Endothelial cell of umbilical vein (primary cell): Measurements from ENCODE around the gene RAB11FIP3. TPM values are rescaled to one million over a fixed set of nuclear protein-coding genes. Genes with fewer than 3 reads are reported as not detected.
"Not testable (repeated sequence)": the region's sequence is repeated elsewhere in the genome, so short reads cannot be mapped to it uniquely, and the experiment has no call there.

Experiments
- BruUV-seq: library from RNA; stranded (reverse); fragments of 400-500 nt; replicated peaks from 2 replicates; lab custom pipeline; 2021; lab: Mats Ljungman, UMichigan
- CTCF ChIA-PET: fragments of 300-600, 350-600 bp; sonication (Branson Sonifier 250); formaldehyde crosslinking; loops from one replicate; lab custom pipeline; 2021; ENCODE audit warnings: antibody characterized with exemption, inconsistent platforms; lab: Charles Lee
- POLR2A ChIA-PET: fragments of 300-600, 350-600 bp; sonication (Branson Sonifier 250); formaldehyde crosslinking; loops from one replicate; lab custom pipeline; 2021; ENCODE audit warnings: antibody characterized with exemption, inconsistent platforms; lab: Charles Lee
- DNase-seq: peaks from one replicate; pipeline ENCODE4 v3.0.0-alpha.2; 2011; ENCODE audit warnings: low read depth, low spot score
- FAIRE-seq: peaks from 2 replicates; lab custom pipeline; 2011; peaks lifted over from hg19 to GRCh38; lab: Jason Lieb, UNC
- H2AFZ ChIP-seq: 2 replicates; pipeline ENCODE4 v1.6.0; 2012; ENCODE audit warnings: low read depth, low read length, control low read depth, inconsistent platforms
- H3K27ac ChIP-seq: 2 replicates; pipeline ENCODE4 v1.5.1; 2011; ENCODE audit warnings: low read depth, mild to moderate bottlenecking, control low read depth, low read length, moderate library complexity; ENCODE audit not compliant: insufficient read depth
- H3K27me3 ChIP-seq, 2 experiments: 2 replicates each; pipeline versions ENCODE4 v1.6.0 to v1.6.1; 2011; ENCODE audit warnings: low read length in 2 of 2, mixed read lengths in 1 of 2; ENCODE audit not compliant: control insufficient read depth in 2 of 2, insufficient read depth in 2 of 2
- H3K36me3 ChIP-seq, 2 experiments: 2 replicates in 1 of 2; 3 replicates in 1 of 2; pipeline ENCODE4 v1.5.1; 2011; ENCODE audit warnings: low read length in 2 of 2, mild to moderate bottlenecking in 1 of 2, moderate library complexity in 1 of 2; ENCODE audit not compliant: control insufficient read depth in 2 of 2, insufficient read depth in 2 of 2; ENCODE audit errors: extremely low read depth in 1 of 2
- H3K4me1 ChIP-seq: 3 replicates; pipeline ENCODE4 v1.5.1; 2011; ENCODE audit warnings: mild to moderate bottlenecking, low read length; ENCODE audit not compliant: control insufficient read depth, insufficient read depth; ENCODE audit errors: extremely low read depth
- H3K4me2 ChIP-seq: 2 replicates; pipeline ENCODE4 v1.6.1; 2011; ENCODE audit warnings: low read length, control low read depth, mixed read lengths; ENCODE audit not compliant: insufficient read depth
- H3K4me3 ChIP-seq, 3 experiments: fragments of 200-600 bp in 1 of 3; sonication (generic), shearing (Covaris generic) in 1 of 3; replicated peaks in 1 of 3; 2 replicates each; pipeline ENCODE4 v1.5.1; 2011 to 2016; ENCODE audit warnings: control low read depth in 3 of 3, low read length in 3 of 3, mild to moderate bottlenecking in 2 of 3, inconsistent platforms in 1 of 3, low read depth in 1 of 3, moderate library complexity in 1 of 3; ENCODE audit not compliant: insufficient read depth in 1 of 3
- H3K79me2 ChIP-seq: 2 replicates; pipeline ENCODE4 v1.6.0; 2012; ENCODE audit warnings: low read length, inconsistent platforms; ENCODE audit not compliant: control insufficient read depth, insufficient read depth
- H3K9ac ChIP-seq: replicated peaks from 2 replicates; pipeline ENCODE3; 2011; ENCODE audit warnings: low read length, control low read depth; ENCODE audit not compliant: insufficient read depth; ENCODE audit errors: extremely low read depth
- H3K9me1 ChIP-seq: replicated peaks from 3 replicates; pipeline ENCODE4 v1.6.0; 2011; ENCODE audit warnings: mild to moderate bottlenecking, low read length; ENCODE audit not compliant: control insufficient read depth, insufficient read depth; ENCODE audit errors: extremely low read depth
- H3K9me3 ChIP-seq: replicated peaks from 2 replicates; pipeline ENCODE4 v1.5.1; 2012; ENCODE audit warnings: low read length, inconsistent platforms; ENCODE audit not compliant: control insufficient read depth, insufficient read depth
- H4K20me1 ChIP-seq: replicated peaks from 2 replicates; pipeline ENCODE3; 2011; ENCODE audit warnings: mild to moderate bottlenecking, low read length; ENCODE audit not compliant: control insufficient read depth, insufficient read depth; ENCODE audit errors: extremely low read depth
- FOS ChIP-seq: IDR thresholded peaks from 2 replicates; pipeline ENCODE4 v1.6.1; 2011; ENCODE audit warnings: mild to moderate bottlenecking, low read length, moderate library complexity, borderline replicate concordance; ENCODE audit not compliant: insufficient read depth
- GATA2 ChIP-seq: IDR thresholded peaks from 2 replicates; pipeline ENCODE4 v1.7.0; 2011; ENCODE audit warnings: low read depth, mild to moderate bottlenecking, moderate library complexity, mixed read lengths, low read length; ENCODE audit not compliant: insufficient read length, insufficient read depth
- MAX ChIP-seq: IDR thresholded peaks from 2 replicates; pipeline ENCODE4 v1.6.1; 2011; ENCODE audit not compliant: insufficient read depth, insufficient read length
- MYC ChIP-seq: IDR thresholded peaks from one replicate; pipeline ENCODE4 v1.6.1; 2011; ENCODE audit warnings: mild to moderate bottlenecking, low read depth, low read length
- POLR2A ChIP-seq: IDR thresholded peaks from 2 replicates; pipeline ENCODE4 v1.6.1; 2012; ENCODE audit warnings: low read depth, mild to moderate bottlenecking, control low read depth, low read length
- dilution Hi-C: fragments of 300-500 bp; cut with MboI; formaldehyde crosslinking; loops from one replicate; pipeline ENCODE4 v1.15.0; 2019; ENCODE audit warnings: low sequenced_read_pairs; ENCODE audit not compliant: extremely low pct_ligation_motif_present
- intact Hi-C: fragments of 100-400 bp; cut with micrococcal nuclease; formaldehyde crosslinking; loops from one replicate; pipeline ENCODE4 v1.10.0; 2022
- polyA plus RNA-seq, 4 experiments: library from polyadenylated mRNA; depleted of rRNA in 3 of 4; stranded (reverse) in 3 of 4; unstranded in 1 of 4; fragments of >200 nt; gene quantifications; 2 replicates each; pipeline versions ENCODE4 v1.2.1 to v1.2.3, GENCODE V29; 2011 to 2012; ENCODE audit warnings: missing spikeins in 1 of 4
- total RNA-seq: library from RNA; stranded (reverse); gene quantifications from 2 replicates; pipeline ENCODE4 v1.2.3, GENCODE V29; 2021
- TF ChIP-seq, protein P1 (sequence below), 2 donors: IDR thresholded peaks; 1 replicate in 1 of 2; 2 replicates in 1 of 2; pipeline ENCODE4 v1.5.1; 2011; ENCODE audit warnings: low read length in 2 of 2, mild to moderate bottlenecking in 2 of 2, moderate library complexity in 2 of 2, control low read depth in 1 of 2, inconsistent platforms in 1 of 2, low read depth in 1 of 2; ENCODE audit not compliant: insufficient read depth in 1 of 2; ENCODE audit errors: extremely low read depth in 1 of 2

RAB11FIP3 gene
- total and polyA plus RNA-seq, 2 donors (not counting 3 experiments of a cell fraction or from before 2014, with no cell fraction given): 20.5 to 75.9 TPM

- peaks cover 4% of the 10 kb centered on the region for H3K79me2 ChIP-seq
- H3K4me1 ChIP-seq: no peaks in the 10 kb centered on the region
- H3K9ac ChIP-seq: no peak overlapping the region
- H3K4me2 ChIP-seq: no peak overlapping the region
- H3K9me1 ChIP-seq: no peaks in the 10 kb centered on the region
- POLR2A ChIA-PET: interaction anchor here (0.7 kb wide), 1 partner anchor 58 kb away, joined by 3 read pairs; no protein-coding TSS in a partner anchor
- peaks cover 0 to 11% of the 10 kb centered on the region in 2 experiments for H3K36me3 ChIP-seq
- intact Hi-C loops (no loop called here), dilution Hi-C loops (no loop called here)
- BruUV-seq: no TSS peak
- TF ChIP-seq MAX: no peak
- TF ChIP-seq FOS: no peak
- no peak for TF ChIP-seq MYC
- no peak for TF ChIP-seq POLR2A
- TF ChIP-seq GATA2: no peak
- TF ChIP-seq, protein P1, sequence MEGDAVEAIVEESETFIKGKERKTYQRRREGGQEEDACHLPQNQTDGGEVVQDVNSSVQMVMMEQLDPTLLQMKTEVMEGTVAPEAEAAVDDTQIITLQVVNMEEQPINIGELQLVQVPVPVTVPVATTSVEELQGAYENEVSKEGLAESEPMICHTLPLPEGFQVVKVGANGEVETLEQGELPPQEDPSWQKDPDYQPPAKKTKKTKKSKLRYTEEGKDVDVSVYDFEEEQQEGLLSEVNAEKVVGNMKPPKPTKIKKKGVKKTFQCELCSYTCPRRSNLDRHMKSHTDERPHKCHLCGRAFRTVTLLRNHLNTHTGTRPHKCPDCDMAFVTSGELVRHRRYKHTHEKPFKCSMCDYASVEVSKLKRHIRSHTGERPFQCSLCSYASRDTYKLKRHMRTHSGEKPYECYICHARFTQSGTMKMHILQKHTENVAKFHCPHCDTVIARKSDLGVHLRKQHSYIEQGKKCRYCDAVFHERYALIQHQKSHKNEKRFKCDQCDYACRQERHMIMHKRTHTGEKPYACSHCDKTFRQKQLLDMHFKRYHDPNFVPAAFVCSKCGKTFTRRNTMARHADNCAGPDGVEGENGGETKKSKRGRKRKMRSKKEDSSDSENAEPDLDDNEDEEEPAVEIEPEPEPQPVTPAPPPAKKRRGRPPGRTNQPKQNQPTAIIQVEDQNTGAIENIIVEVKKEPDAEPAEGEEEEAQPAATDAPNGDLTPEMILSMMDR (IDR thresholded peaks at IDR 0.05; ENCODE audit: extremely low read depth in 1 of 2, insufficient read depth in 1 of 2, low read depth in 1 of 2, low read length in 2 of 2): no peak
- H4K20me1 ChIP-seq: no peaks in the 10 kb centered on the region
- no peak overlapping the region for H3K27ac ChIP-seq
- H3K27me3 ChIP-seq: no peaks in the 10 kb centered on the region
- no peak overlapping the region for H3K4me3 ChIP-seq
- FAIRE-seq (no peak), DNase-seq (no peak)
- CTCF ChIA-PET: no interaction called here
- H2AFZ ChIP-seq: no peak overlapping the region
- no peaks in the 10 kb centered on the region for H3K9me3 ChIP-seq
These were observed 42.8 kb downstream of the RAB11FIP3 start for GRCh38 chr16:468068-468821.

GRCh38 chr16:469459-469858 is 44.0 kb downstream of the RAB11FIP3 start:
- intact Hi-C loops, H3K79me2 ChIP-seq, H3K27me3 ChIP-seq, H2AFZ ChIP-seq, H3K9me1 ChIP-seq, dilution Hi-C loops, H4K20me1 ChIP-seq, H3K9ac ChIP-seq, BruUV-seq, FAIRE-seq, H3K4me1 ChIP-seq, H3K9me3 ChIP-seq, H3K4me3 ChIP-seq, H3K4me2 ChIP-seq, DNase-seq, POLR2A ChIA-PET, H3K27ac ChIP-seq: not testable (repeated sequence)
- peaks cover 0 to 14% of the 10 kb centered on the region in 2 experiments for H3K36me3 ChIP-seq
- CTCF ChIA-PET: interaction anchor here (1.7 kb wide), 1 partner anchor 23 kb away, joined by 6 read pairs; no protein-coding TSS in a partner anchor
